HG02981 (cell line): ENCODE results near the gene PTPRT.
"Not testable (repeated sequence)": the region's sequence is repeated elsewhere in the genome, so short reads cannot be mapped to it uniquely, and the experiment has no call there.

Source experiments
- ATAC-seq: cut with Tn5 transposase; IDR thresholded peaks from one replicate; pipeline ENCODE4 v1.9.1; 2021; ENCODE audit warnings: mild to moderate bottlenecking, moderate library complexity; ENCODE audit not compliant: unreplicated experiment

The PTPRT gene

GRCh38 chr20:42259389-42259788 lies 930.3 kb downstream of the PTPRT start:
- ATAC-seq: no peak

DNA sequence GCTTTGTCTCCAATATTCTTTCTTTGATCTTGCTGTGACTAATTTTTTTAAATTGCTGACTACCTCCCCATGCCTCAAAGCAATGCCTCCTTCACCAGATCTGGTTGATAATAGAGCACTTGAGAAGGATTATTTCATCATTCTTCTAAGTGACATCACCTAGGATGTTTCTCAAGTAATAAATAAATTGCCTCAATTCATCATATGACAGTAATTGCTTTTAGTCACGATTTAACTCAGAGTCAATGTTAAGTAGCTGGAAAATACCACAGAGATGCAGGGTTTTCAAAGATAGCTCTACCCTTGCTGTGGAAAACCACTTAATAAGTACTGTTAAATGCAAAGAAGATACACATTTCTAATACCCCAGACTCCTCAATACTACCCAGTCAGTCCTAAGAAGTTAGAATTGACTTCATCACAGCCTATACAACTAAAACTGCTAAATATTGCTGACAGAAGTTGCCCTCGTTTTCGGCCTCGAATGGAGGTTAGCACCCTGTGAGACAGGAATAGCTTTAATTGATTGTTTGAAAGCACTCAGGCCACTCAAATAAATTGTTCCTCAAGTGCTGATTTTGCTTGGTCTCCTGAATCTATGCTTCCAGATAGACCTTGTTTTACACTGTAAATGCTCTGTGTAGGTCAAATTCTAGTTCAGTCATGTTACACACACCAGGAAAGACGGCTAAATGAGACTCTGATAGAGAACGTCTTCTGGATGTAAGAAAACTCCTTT lies 931.0 kb downstream of the PTPRT start:
- ATAC-seq: no peak

DNA sequence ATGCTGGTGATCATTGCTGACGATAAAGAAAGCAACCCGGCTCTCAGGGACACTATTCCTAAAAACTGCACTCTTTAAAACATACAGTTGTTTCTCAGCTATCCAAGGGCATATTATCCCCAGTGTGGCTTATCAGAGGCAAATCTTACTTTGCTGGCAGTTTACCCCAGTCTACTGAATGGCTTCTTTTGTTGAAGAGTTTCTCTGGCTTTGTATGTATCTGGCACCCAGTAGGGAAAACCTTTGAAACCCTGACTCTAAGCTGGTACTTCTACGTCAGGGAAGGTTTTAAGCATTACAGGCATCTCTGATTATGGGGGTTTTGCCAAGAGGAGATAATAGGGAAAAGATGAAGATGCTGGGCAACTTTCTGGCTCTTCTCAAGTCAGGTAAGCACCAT lies 933.9 kb downstream of the PTPRT start:
- no peak for ATAC-seq

- ATAC-seq: no peak
Measured at GRCh38 chr20:42254673-42255072, 935.0 kb downstream of the PTPRT start.

GRCh38 chr20:42252116-42252515 lies 937.6 kb downstream of the PTPRT start:
- ATAC-seq: no peak

GRCh38 chr20:42218621-42219374 lies 970.9 kb downstream of the PTPRT start:
- no peak for ATAC-seq

DNA sequence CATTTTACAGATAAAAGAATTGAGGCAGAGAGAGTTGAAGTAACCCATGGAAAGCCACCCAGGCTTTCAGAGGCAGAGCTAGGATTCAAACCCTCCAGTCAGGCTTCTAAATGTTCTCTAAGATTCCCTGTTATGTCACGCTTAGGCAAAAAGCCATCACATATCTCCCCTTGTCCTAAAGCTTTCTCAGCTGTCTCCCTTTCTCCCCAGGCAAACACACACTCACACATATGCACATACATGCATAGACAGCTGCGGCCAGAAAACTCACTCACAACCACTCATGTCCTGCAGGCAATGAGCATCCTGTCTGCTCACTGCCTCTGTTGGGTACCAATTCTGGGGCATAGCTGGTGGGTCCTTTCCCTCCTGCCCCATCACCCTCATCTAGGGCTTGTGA lies 975.6 kb downstream of the PTPRT start:
- ATAC-seq: no peak

GRCh38 chr20:42212391-42212790 lies 977.3 kb downstream of the PTPRT start:
- ATAC-seq: no peak

DNA sequence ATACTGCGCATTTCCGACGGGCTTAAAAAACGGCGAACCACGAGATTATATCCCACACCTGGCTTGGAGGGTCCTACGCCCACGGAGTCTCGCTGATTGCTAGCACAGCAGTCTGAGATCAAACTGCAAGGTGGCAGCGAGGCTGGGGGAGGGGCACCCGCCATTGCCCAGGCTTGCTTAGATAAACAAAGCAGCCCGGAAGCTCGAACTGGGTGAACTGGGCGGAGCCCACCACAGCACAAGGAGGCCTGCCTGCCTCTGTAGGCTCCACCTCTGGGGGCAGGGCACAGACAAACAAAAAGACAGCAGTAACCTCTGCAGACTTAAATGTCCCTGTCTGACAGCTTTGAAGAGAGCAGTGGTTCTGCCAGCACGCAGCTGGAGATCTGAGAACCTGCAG lies 983.1 kb downstream of the PTPRT start:
- not testable (repeated sequence) for ATAC-seq

- ATAC-seq: no peak
Measured at GRCh38 chr20:42204109-42204660, 985.5 kb downstream of the PTPRT start.

DNA sequence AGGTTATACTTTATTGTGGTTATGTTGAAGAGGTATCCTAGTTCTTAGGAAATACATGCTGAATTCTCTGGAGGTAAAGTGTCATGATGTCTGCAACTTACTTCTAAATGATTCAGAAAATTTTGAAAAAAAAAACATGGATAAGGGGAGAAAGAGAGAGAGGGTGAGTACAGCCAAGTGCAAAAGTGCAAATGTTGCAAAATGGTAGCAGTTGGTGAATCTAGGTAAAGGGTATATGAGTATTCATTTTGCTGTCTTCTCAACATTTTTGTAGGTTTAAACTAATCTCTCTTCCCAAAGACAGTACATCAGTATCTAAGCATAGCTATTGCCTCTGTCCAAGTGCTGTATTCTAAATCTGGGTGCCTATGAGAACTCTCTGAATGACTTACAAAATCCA lies 992.1 kb downstream of the PTPRT start:
- ATAC-seq: no peak

- ATAC-seq: no peak
Measured at GRCh38 chr20:42193119-42193518, 996.6 kb downstream of the PTPRT start.

GRCh38 chr20:42192321-42192720 lies 997.4 kb downstream of the PTPRT start:
- ATAC-seq: no peak

- ATAC-seq: no peak
Measured at GRCh38 chr20:42191140-42191860, 998.4 kb downstream of the PTPRT start.

DNA sequence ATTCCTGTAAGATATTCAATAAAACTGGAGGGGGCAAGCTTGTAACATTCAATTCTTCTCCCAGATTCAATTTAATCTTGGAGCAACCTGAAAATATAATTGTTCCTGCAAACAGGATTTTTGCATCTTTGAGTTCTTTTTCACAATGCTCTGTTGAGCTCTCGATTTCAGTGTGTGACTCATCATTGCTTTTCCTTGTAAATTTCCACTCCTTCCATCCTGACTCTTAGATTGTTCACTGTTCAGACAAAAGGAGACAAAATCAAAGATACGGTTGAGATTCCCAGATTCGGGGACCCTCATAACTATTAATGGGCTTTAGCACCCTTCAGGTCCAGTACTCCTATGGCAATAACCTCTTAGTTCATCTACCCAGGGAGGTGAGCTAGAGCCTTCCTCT lies 999.6 kb downstream of the PTPRT start:
- ATAC-seq: no peak

GRCh38 chr20:42186337-42186736 lies 1003.4 kb downstream of the PTPRT start:
- no peak for ATAC-seq

- no peak for ATAC-seq
Measured at GRCh38 chr20:42183147-42183546, 1006.6 kb downstream of the PTPRT start.

DNA sequence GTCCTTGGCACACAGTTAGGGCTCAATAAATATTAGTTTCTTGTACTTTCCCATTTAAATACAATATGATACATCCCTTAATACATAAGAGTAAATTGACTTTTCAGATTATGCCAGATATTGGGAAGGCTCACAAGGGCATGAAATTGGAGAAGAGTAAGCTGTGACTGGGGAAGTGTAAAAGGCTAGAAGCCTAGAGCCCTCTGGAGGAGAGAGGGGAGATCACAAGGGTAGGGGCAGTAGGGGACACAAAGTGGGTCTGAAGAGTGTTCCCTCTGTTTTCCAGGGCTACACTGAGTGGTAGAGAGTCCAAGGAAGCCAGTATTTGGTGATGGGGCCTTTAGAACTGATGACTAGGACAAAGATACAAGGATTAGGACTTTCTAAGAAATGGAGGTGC lies 1008.6 kb downstream of the PTPRT start:
- ATAC-seq: no peak

DNA sequence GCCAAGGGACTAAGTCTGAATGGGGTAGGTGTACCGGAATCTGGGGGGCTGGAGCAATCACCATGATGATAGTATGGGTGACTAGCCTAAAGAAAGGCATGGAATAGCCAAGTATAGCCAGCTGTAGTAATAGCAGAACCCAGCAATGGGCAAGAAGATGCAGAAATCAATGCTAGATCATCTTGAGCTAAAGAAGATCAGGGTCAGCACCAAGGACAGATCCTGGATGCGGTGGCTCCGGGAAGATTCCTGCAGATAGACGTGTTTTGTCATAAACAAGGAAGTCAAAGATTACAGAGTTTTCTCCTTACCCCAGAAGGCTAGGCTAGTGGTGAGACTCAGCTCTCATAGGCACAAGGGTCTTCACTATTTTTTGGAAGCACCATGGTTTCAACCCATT lies 1009.9 kb downstream of the PTPRT start:
- no peak for ATAC-seq

GRCh38 chr20:42173440-42173839 lies 1016.3 kb downstream of the PTPRT start:
- no peak for ATAC-seq

- no peak for ATAC-seq
Measured at GRCh38 chr20:42164121-42164890, 1025.4 kb downstream of the PTPRT start.
